GM12892 (cell line): ENCODE measurements around the gene AGMAT.
A peak's percentile ranks its signal among the peaks of the same experiment; 100 is the strongest.

Source experiments
- DNase-seq: peaks from one replicate; pipeline ENCODE4 v3.0.0; 2011; ENCODE audit not compliant: insufficient read length
- FAIRE-seq: peaks from 2 replicates; lab custom pipeline; 2011; peaks lifted over from hg19 to GRCh38; lab: Jason Lieb, UNC
- POLR2A ChIP-seq: IDR thresholded peaks from 2 replicates; pipeline ENCODE4 v1.6.1; 2011; ENCODE audit warnings: low read depth, low read length, control low read depth
- POLR2AphosphoS5 ChIP-seq: IDR thresholded peaks from 2 replicates; pipeline ENCODE4 v1.6.1; 2011; ENCODE audit warnings: low read depth, low read length, control low read depth
- TAF1 ChIP-seq: IDR thresholded peaks from 2 replicates; pipeline ENCODE4 v1.6.1; 2011; ENCODE audit warnings: low read depth, mild to moderate bottlenecking, control low read depth, low read length, borderline replicate concordance

AGMAT gene

GRCh38 chr1:15621975-15622374 is 37.1 kb upstream of the AGMAT start:
- TF ChIP-seq POLR2A (no peak), TAF1 (no peak)
- DNase-seq, result no peak
- FAIRE-seq, result no peak

- no peak for DNase-seq
- TF ChIP-seq TAF1, result no peak
- no peak for TF ChIP-seq POLR2A
- no peak for TF ChIP-seq POLR2AphosphoS5
- FAIRE-seq, result no peak
Measured at GRCh38 chr1:15620902-15621682, 36.2 kb upstream of the AGMAT start.

GRCh38 chr1:15620155-15620545 is 35.3 kb upstream of the AGMAT start:
- DNase-seq, result no peak
- no peak for FAIRE-seq
- TF ChIP-seq TAF1 (no peak), POLR2AphosphoS5 (no peak), POLR2A (no peak)

- TF ChIP-seq TAF1 (no peak), POLR2A (no peak), POLR2AphosphoS5 (no peak)
- FAIRE-seq (no peak), DNase-seq (no peak)
Measured at GRCh38 chr1:15618655-15619525, 34.0 kb upstream of the AGMAT start.

- DNase-seq (peak; percentile 40), FAIRE-seq (peak; percentile 82)
- TF ChIP-seq TAF1 (no peak), POLR2A (no peak), POLR2AphosphoS5 (no peak)
Measured at GRCh38 chr1:15618077-15618654, 33.3 kb upstream of the AGMAT start.

GRCh38 chr1:15617173-15618076 is 32.6 kb upstream of the AGMAT start, which contains the start of gene DDI2:
DDI2 (plus strand) TSS chr1:15617458; CDS start chr1:15617671, 213 bp downstream.
- DNase-seq, result peak; percentile 82
- TF ChIP-seq POLR2A, result peak; percentile 87
- TF ChIP-seq TAF1, result peak; percentile 87
- peak; percentile 32; the same call in 1 of the 2 replicates for TF ChIP-seq POLR2AphosphoS5
- FAIRE-seq, result peak; percentile 97

DNA sequence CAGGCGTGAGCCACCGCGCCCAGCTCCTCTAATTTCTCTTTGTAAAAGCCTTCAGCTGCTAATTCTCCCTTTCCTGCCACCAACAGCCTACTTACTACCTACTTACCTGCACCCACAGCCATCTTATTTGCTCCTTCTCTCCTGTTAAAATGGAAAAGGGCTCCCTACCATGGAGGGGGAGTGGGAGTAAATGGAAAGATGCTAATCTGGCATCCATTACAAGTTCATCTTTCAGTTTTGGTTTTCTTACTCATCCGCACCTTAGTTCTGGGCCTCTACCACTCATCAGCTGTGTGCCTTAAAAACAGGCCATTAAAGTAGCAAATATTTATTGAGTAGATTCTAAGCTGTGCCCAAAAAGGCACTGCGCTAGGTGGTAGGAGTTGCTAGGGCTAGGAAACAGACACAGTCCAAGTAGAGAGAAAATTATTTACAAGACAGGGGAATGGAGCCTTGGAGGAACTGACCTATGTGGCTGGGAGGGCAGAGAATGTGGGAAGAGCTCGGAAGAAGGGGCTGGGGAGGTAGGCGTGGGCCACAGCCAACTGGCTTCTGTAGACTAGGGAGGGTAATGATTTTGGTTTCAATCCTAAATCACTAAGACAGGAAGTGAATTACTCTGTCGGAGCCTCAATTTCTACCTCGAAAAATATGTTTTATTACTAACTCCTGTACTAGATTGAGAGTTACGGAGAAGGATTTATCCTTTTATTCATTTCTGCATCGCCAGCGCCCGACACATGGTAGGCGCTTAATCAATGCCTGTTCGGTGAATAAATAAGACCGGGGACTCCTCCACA is 31.7 kb upstream of the AGMAT start:
- no peak for FAIRE-seq
- TF ChIP-seq POLR2AphosphoS5 (no peak), TAF1 (peak; percentile 32; the same call in 1 of the 2 replicates), POLR2A (no peak)
- no peak for DNase-seq

GRCh38 chr1:15610167-15610566 is 25.3 kb upstream of the AGMAT start:
- TF ChIP-seq POLR2AphosphoS5 (no peak), POLR2A (no peak), TAF1 (no peak)
- FAIRE-seq (no peak), DNase-seq (no peak)

DNA sequence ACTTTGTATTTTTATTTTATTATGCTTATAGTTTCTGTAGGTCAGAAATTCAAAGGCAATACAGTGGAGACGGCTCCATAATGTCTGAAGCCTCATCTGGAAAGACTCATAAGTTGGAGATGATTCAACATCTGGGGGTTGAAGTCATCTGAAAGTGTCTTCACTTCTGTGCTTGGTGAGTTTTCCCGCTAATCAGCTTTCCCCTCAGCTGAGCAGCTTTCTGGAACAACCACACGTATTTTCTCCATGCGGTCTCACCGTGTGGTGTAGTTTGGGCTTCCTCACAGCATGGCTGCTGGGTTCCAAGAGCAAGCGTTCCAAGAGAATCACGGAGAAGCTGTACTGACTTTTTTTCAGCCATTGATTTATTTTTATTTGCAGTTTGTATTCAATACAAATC is 24.8 kb upstream of the AGMAT start:
- DNase-seq (no peak), FAIRE-seq (no peak)
- TF ChIP-seq POLR2A, result no peak
- no peak for TF ChIP-seq TAF1
- no peak for TF ChIP-seq POLR2AphosphoS5
